Lung (tissue), 12 donors: ENCODE results near the gene EVI2B. TPM values are rescaled to one million over a fixed set of nuclear protein-coding genes. Genes with fewer than 3 reads are reported as not detected.
A peak's percentile ranks its signal among the peaks of the same experiment; 100 is the strongest.

Source experiments
- ATAC-seq: fragments of 200-7000 bp; cut with Tn5 transposase; one replicate; pipeline ENCODE4 v1.9.1; 2020; ENCODE audit warnings: moderate number of reproducible peaks; ENCODE audit not compliant: insufficient read depth, low FRiP score
- DNase-seq, 3 donors: peaks; one replicate each; pipeline ENCODE4 v3.0.0-alpha.2; 2013 to 2017
- H3K27ac ChIP-seq, 2 donors: one replicate each; pipeline ENCODE4 v1.5.1; 2013; ENCODE audit warnings: mild to moderate bottlenecking in 2 of 2, moderate library complexity in 2 of 2, control low read depth in 1 of 2, inconsistent platforms in 1 of 2, low read depth in 1 of 2, low read length in 1 of 2
- H3K27me3 ChIP-seq, 3 donors: one replicate each; pipeline ENCODE4 v1.5.1; 2013; ENCODE audit warnings: low read length in 2 of 3; ENCODE audit not compliant: control insufficient read depth in 3 of 3, insufficient read depth in 3 of 3
- H3K36me3 ChIP-seq, 4 donors: one replicate each; pipeline ENCODE4 v1.5.1; 2013; ENCODE audit warnings: low read length in 4 of 4, mild to moderate bottlenecking in 1 of 4, moderate library complexity in 1 of 4; ENCODE audit not compliant: control insufficient read depth in 4 of 4, insufficient read depth in 4 of 4
- H3K4me1 ChIP-seq, 5 donors: one replicate each; pipeline ENCODE4 v1.5.1; 2013; ENCODE audit warnings: low read length in 5 of 5, mild to moderate bottlenecking in 2 of 5, moderate library complexity in 1 of 5; ENCODE audit not compliant: control insufficient read depth in 5 of 5, insufficient read depth in 5 of 5
- H3K4me3 ChIP-seq: one replicate; pipeline ENCODE4 v1.5.1; 2013; ENCODE audit warnings: mild to moderate bottlenecking, control low read depth, moderate library complexity
- H3K9ac ChIP-seq, 2 donors: one replicate each; pipeline ENCODE4 v1.5.1; 2013; ENCODE audit warnings: low read length in 2 of 2, control low read depth in 1 of 2; ENCODE audit not compliant: insufficient read depth in 1 of 2
- H3K9me3 ChIP-seq, 4 donors: one replicate each; pipeline ENCODE4 v1.5.1; 2013; ENCODE audit warnings: low read length in 3 of 4, mild to moderate bottlenecking in 1 of 4, moderate library complexity in 1 of 4; ENCODE audit not compliant: control insufficient read depth in 4 of 4, insufficient read depth in 3 of 4
- WGBS, 2 donors: extraction: QIAGEN DNeasy Blood & Tissue Kit; methylation state at CpG; one replicate each; pipeline ENCODE4 v1.1.7; 2013; 5-methylcytosine and 5-hydroxymethylcytosine counted together
- polyA plus RNA-seq, 2 donors: library from polyadenylated mRNA; stranded (reverse); fragments of 200-250 nt; gene quantifications; one replicate each; pipeline ENCODE4 v1.2.1, GENCODE V29; 2013
- total RNA-seq, 2 donors: library from RNA; depleted of rRNA in 1 of 2; stranded (reverse); fragments of >200 nt in 1 of 2; gene quantifications; one replicate each; pipeline ENCODE4 v1.2.1, GENCODE V29; 2014 to 2021
- TF ChIP-seq, protein P1 (sequence below): IDR thresholded peaks from 2 replicates; pipeline ENCODE4 v1.5.1; 2012; ENCODE audit warnings: mild to moderate bottlenecking; ENCODE audit errors: control extremely low read depth, extremely low read depth
- donor health status: control.
- donor health status: control.
- donor health status: Bipolar disorder and iron deficiency.
- donor health status: healthy.
- donor health status: DM: yes; HTN: yes; CAD: no.

EVI2B gene
- total and polyA plus RNA-seq, 4 donors, result 8.1 to 86.9 (median 27.9) TPM

DNA sequence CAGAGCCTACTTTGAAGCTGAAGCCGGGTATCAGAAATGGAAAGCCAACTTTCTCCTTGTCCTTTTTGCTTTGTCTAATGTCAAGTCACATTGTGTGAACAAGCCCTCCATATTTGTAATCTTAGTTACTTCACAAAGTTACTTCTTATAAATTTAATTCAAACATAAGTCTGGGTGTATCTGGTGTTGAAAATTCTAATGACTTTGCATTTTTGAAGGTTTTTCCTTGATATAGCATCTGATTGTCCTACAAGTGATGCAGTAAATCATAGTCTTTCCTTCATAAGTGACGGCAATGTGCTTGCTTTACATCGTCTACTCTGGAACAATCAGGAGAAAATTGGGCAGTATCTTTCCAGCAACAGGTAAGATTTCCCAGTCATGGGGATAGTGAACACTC, 53.7 kb downstream of the EVI2B start:
- WGBS, 2 donors, result 89 to 97% methylated on average over 3 of the region's 3 CpGs
- DNase-seq (no peak), ATAC-seq (no peak)
- Histone ChIP-seq H3K27ac (no peak overlapping the region), H3K4me1 (no peaks in the 10 kb centered on the region), H3K36me3 (peaks cover 0 to 13% (median 4%) of the 10 kb centered on the region in 4 donors), H3K9ac (no peak overlapping the region), H3K27me3 (no peaks in the 10 kb centered on the region), H3K9me3 (no peaks in the 10 kb centered on the region), H3K4me3 (no peak overlapping the region)
- TF ChIP-seq, protein P1, sequence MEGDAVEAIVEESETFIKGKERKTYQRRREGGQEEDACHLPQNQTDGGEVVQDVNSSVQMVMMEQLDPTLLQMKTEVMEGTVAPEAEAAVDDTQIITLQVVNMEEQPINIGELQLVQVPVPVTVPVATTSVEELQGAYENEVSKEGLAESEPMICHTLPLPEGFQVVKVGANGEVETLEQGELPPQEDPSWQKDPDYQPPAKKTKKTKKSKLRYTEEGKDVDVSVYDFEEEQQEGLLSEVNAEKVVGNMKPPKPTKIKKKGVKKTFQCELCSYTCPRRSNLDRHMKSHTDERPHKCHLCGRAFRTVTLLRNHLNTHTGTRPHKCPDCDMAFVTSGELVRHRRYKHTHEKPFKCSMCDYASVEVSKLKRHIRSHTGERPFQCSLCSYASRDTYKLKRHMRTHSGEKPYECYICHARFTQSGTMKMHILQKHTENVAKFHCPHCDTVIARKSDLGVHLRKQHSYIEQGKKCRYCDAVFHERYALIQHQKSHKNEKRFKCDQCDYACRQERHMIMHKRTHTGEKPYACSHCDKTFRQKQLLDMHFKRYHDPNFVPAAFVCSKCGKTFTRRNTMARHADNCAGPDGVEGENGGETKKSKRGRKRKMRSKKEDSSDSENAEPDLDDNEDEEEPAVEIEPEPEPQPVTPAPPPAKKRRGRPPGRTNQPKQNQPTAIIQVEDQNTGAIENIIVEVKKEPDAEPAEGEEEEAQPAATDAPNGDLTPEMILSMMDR, result no peak

DNA sequence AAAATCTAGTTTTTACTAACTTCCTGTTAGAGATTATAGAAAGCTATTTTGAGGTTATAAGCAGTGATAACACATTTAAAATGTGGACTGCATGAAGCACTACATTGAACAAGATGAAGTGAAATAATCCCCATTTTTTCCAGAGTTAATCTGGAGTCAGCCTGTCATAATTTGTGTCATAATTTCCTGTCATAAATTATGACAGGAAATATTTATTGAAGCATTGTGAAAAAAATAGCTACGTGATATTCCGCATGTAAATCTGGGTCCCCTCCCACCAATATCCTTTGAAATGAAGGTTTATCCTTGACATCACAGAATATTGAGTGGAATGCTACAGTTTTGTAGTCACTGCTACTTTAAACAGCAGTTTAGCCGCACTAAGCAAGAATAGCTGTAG, 56.9 kb downstream of the EVI2B start:
- no peaks in the 10 kb centered on the region for H3K9me3 ChIP-seq
- no peak overlapping the region for H3K9ac ChIP-seq
- peak in 1 of 3 donors; percentile 6 for DNase-seq
- no peak overlapping the region for H3K27ac ChIP-seq
- H3K4me3 ChIP-seq, result no peak overlapping the region
- no peak for ATAC-seq
- H3K36me3 ChIP-seq, result peaks cover 0 to 12% (median 1%) of the 10 kb centered on the region in 4 donors
- TF ChIP-seq, protein P1, result no peak
- no peaks in the 10 kb centered on the region for H3K4me1 ChIP-seq
- WGBS, 2 donors, result 43 to 61% methylated on average over 3 of the region's 3 CpGs
- H3K27me3 ChIP-seq, result no peaks in the 10 kb centered on the region

DNA sequence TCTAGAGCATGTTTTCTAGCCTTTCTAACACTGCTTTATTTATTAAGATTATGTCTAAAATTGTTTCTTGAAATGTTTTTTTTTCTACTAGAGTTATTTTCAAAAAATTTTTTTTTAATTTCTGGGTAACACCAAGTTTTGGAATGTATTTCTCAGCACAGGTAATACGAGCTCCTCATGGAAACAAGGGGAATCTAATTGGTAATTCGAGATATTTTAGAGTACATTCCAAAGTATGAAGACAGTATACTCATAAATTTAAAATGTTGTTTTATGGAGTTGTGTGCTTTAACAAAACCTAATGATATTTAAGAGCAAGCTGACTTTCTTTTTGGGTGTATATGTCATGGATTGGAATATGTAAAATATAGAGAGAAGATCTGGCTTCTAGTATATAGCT, 59.2 kb downstream of the EVI2B start:
- Histone ChIP-seq H3K27ac (no peak overlapping the region), H3K9ac (no peak overlapping the region), H3K4me3 (no peak overlapping the region), H3K36me3 (peaks cover 0 to 8% (median 0%) of the 10 kb centered on the region in 4 donors), H3K4me1 (no peaks in the 10 kb centered on the region), H3K27me3 (no peaks in the 10 kb centered on the region), H3K9me3 (no peaks in the 10 kb centered on the region)
- no peak for ATAC-seq
- no peak for DNase-seq
- TF ChIP-seq, protein P1, result no peak
- WGBS, 2 donors, result 93 to 95% methylated on average over 2 of the region's 2 CpGs

Other genes starting within 250 kb of the EVI2B start
- gene NF1, start 219.1 kb downstream of the EVI2B start, total RNA-seq, result 100 to 1,000 TPM in 1 of 2 donors, 10 to 100 TPM in 1; 41.7 to 116 TPM
- gene NF1, start 219.1 kb downstream of the EVI2B start, polyA plus RNA-seq, result 1 to 10 TPM; 8.4 to 9.2 TPM
- gene OMG, start 16.8 kb downstream of the EVI2B start, total RNA-seq, result 10 to 100 TPM; 16.5 to 26.2 TPM
- 10 to 100 TPM; 35.8 to 41.6 TPM for gene OMG, start 16.8 kb downstream of the EVI2B start, polyA plus RNA-seq
- 10 to 100 TPM in 1 of 2 donors, 1 to 10 TPM in 1; 8.9 to 15.4 TPM for gene EVI2A, start 7.6 kb upstream of the EVI2B start, total RNA-seq
- 10 to 100 TPM; 17.1 to 44.9 TPM for gene EVI2A, start 7.6 kb upstream of the EVI2B start, polyA plus RNA-seq
- gene RAB11FIP4, start 77.6 kb upstream of the EVI2B start, total RNA-seq, result 10 to 100 TPM; 16.8 to 19.1 TPM
- 1 to 10 TPM; 5.2 to 8.9 TPM for gene RAB11FIP4, start 77.6 kb upstream of the EVI2B start, polyA plus RNA-seq